Measurements from ENCODE around the gene NMNAT2. TPM values are rescaled to one million over a fixed set of nuclear protein-coding genes. Genes with fewer than 3 reads are reported as not detected.

Gene NMNAT2
- total RNA-seq, 1 experiment from 2014 or later, result 0.39 TPM

GRCh38 chr1:183231545-183231944 is 186.6 kb downstream of the NMNAT2 start:
- POLR2A ChIA-PET, result no interaction called here

GRCh38 chr1:183230413-183230812 is 187.8 kb downstream of the NMNAT2 start:
- no peaks in the 10 kb centered on the region for H3K36me3 ChIP-seq (ENCODE audit: control insufficient read depth, insufficient read depth, low read length)
- POLR2A ChIA-PET, result no interaction called here
- no TSS peak for BruUV-seq (replicated peaks)

More at GRCh38 chr1:183231545-183231944, 186.6 kb downstream of the NMNAT2 start:
- Histone ChIP-seq H3K4me3 (ENCODE audit: low read depth in 2 of 2, low read length in 2 of 2) (no peak overlapping the region), H3K9me3 (ENCODE audit: control insufficient read depth, insufficient read depth, low read depth, low read length) (no peaks in the 10 kb centered on the region), H3K27me3 (ENCODE audit: control insufficient read depth, insufficient read depth, low read length) (no peaks in the 10 kb centered on the region), H3K27ac (ENCODE audit: low read length) (no peak overlapping the region), H3K36me3 (ENCODE audit: control insufficient read depth, insufficient read depth, low read length) (no peaks in the 10 kb centered on the region), H3K4me1 (ENCODE audit: control insufficient read depth, insufficient read depth, low read length) (peaks cover 15% of the 10 kb centered on the region)
- TF ChIP-seq CTCF (IDR thresholded peaks at IDR 0.05) (no peak), SIN3A (IDR thresholded peaks at IDR 0.05; ENCODE audit: borderline replicate concordance, insufficient read depth, low read depth, low read length) (no peak), REST (IDR thresholded peaks at IDR 0.05; ENCODE audit: insufficient read depth in 1 of 2, low read depth in 2 of 2, low read length in 1 of 2) (no peak), TCF7L2 (IDR thresholded peaks at IDR 0.05; ENCODE audit: low read depth, low read length) (no peak), POLR2AphosphoS5 (IDR thresholded peaks at IDR 0.05; ENCODE audit: low read depth, low read length) (no peak)
- CTCF ChIA-PET, result no interaction called here
- no peak for DNase-seq (ENCODE audit: low read depth, low spot score)
- intact Hi-C loops (cut with micrococcal nuclease; ENCODE audit: unreplicated experiment) (no loop called here), in situ Hi-C loops (cut with HindIII; ENCODE audit: low pct_unique_long_range_greater_than_20kb, low sequenced_read_pairs) (no loop called here)
- BruUV-seq (replicated peaks), result no TSS peak
- no peak for ATAC-seq

More at GRCh38 chr1:183230413-183230812, 187.8 kb downstream of the NMNAT2 start:
- TF ChIP-seq TCF7L2 (IDR thresholded peaks at IDR 0.05; ENCODE audit: low read depth, low read length), result no peak
- no peak for TF ChIP-seq POLR2AphosphoS5 (IDR thresholded peaks at IDR 0.05; ENCODE audit: low read depth, low read length)
- no peak for TF ChIP-seq CTCF (IDR thresholded peaks at IDR 0.05)
- no peak for TF ChIP-seq SIN3A (IDR thresholded peaks at IDR 0.05; ENCODE audit: borderline replicate concordance, insufficient read depth, low read depth, low read length)
- TF ChIP-seq REST (IDR thresholded peaks at IDR 0.05; ENCODE audit: insufficient read depth in 1 of 2, low read depth in 2 of 2, low read length in 1 of 2), result no peak
- Histone ChIP-seq H3K27me3 (ENCODE audit: control insufficient read depth, insufficient read depth, low read length) (no peaks in the 10 kb centered on the region), H3K27ac (ENCODE audit: low read length) (peak overlapping the region; percentile 17; the same call in 1 of the 2 replicates), H3K9me3 (ENCODE audit: control insufficient read depth, insufficient read depth, low read depth, low read length) (no peaks in the 10 kb centered on the region), H3K4me1 (ENCODE audit: control insufficient read depth, insufficient read depth, low read length) (peaks cover 13% of the 10 kb centered on the region), H3K4me3 (ENCODE audit: low read depth in 2 of 2, low read length in 2 of 2) (no peak overlapping the region)
- CTCF ChIA-PET, result no interaction called here
- ATAC-seq (no peak), DNase-seq (ENCODE audit: low read depth, low spot score) (no peak)
- intact Hi-C loops (cut with micrococcal nuclease; ENCODE audit: unreplicated experiment), result no loop called here
- in situ Hi-C loops (cut with HindIII; ENCODE audit: low pct_unique_long_range_greater_than_20kb, low sequenced_read_pairs), result no loop called here

Data from Panc1 (cell line).